Neural cell (in vitro differentiated cells): ENCODE measurements around the gene KRT85.

ENCODE experiments used
- EP300 ChIP-seq: fragments of 450-650 bp; conservative IDR thresholded peaks from 2 replicates; pipeline ENCODE4 v1.6.1; 2014; ENCODE audit warnings: antibody characterized with exemption, mild to moderate bottlenecking, moderate library complexity; ENCODE audit not compliant: poor library complexity, severe bottlenecking
- MXI1 ChIP-seq: fragments of 450-650 bp; conservative IDR thresholded peaks from 2 replicates; pipeline ENCODE4 v1.6.1; 2014; ENCODE audit warnings: antibody characterized with exemption, mild to moderate bottlenecking; ENCODE audit not compliant: poor library complexity, severe bottlenecking
- POLR2AphosphoS5 ChIP-seq: IDR thresholded peaks from 2 replicates; pipeline ENCODE4 v1.6.1; 2012
- RAD21 ChIP-seq: fragments of 450-650 bp; conservative IDR thresholded peaks from 2 replicates; pipeline ENCODE4 v1.6.1; 2014; ENCODE audit warnings: antibody characterized with exemption, mild to moderate bottlenecking, moderate library complexity
- SMC3 ChIP-seq: fragments of 450-650 bp; conservative IDR thresholded peaks from 2 replicates; pipeline ENCODE4 v1.6.1; 2014; ENCODE audit warnings: antibody characterized with exemption, mild to moderate bottlenecking, moderate library complexity; ENCODE audit not compliant: poor library complexity
- TAF1 ChIP-seq: IDR thresholded peaks from 2 replicates; pipeline ENCODE4 v1.6.1; 2012; ENCODE audit warnings: low read depth
- TF ChIP-seq, protein P1 (sequence below): fragments of 450-650 bp; IDR thresholded peaks from 2 replicates; pipeline ENCODE4 v1.5.1; 2014; ENCODE audit warnings: antibody characterized with exemption, mild to moderate bottlenecking, moderate library complexity; ENCODE audit not compliant: poor library complexity, severe bottlenecking

DNA sequence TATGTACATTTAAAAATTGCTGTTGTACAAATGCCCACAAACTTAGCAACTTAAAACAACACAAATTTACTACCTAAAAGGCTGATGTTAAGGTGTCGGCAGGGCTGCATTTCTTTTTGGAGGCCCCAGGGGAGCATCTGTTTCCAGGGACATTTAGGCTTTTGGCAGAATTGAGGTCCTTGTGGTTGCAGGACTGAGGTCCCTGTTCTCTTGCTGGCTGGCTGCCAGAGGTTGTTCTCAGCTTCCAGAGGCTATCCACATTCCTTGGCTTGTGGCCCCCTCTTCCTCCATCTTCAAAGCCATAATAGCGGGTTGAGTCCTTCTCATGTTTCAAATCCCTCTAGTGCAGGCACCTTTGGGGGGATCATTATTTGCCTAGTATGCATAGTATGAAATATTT is 23.7 kb downstream of the KRT85 start:
- TF ChIP-seq, protein P1, sequence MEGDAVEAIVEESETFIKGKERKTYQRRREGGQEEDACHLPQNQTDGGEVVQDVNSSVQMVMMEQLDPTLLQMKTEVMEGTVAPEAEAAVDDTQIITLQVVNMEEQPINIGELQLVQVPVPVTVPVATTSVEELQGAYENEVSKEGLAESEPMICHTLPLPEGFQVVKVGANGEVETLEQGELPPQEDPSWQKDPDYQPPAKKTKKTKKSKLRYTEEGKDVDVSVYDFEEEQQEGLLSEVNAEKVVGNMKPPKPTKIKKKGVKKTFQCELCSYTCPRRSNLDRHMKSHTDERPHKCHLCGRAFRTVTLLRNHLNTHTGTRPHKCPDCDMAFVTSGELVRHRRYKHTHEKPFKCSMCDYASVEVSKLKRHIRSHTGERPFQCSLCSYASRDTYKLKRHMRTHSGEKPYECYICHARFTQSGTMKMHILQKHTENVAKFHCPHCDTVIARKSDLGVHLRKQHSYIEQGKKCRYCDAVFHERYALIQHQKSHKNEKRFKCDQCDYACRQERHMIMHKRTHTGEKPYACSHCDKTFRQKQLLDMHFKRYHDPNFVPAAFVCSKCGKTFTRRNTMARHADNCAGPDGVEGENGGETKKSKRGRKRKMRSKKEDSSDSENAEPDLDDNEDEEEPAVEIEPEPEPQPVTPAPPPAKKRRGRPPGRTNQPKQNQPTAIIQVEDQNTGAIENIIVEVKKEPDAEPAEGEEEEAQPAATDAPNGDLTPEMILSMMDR, result no peak
- TF ChIP-seq MXI1 (no peak), POLR2AphosphoS5 (no peak), RAD21 (no peak), EP300 (no peak), TAF1 (no peak), SMC3 (no peak)
